D721Med (cell line): ENCODE measurements around the gene KCNAB2.

ENCODE experiments used
- DNase-seq: peaks from one replicate; pipeline ENCODE4 v3.0.0; 2011; ENCODE audit warnings: low spot score; ENCODE audit not compliant: insufficient read length
- FAIRE-seq: peaks from 2 replicates; lab custom pipeline; 2011; peaks lifted over from hg19 to GRCh38; lab: Jason Lieb, UNC
- TF ChIP-seq, protein P1 (sequence below): IDR thresholded peaks from 2 replicates; pipeline ENCODE4 v1.5.1; 2012; ENCODE audit warnings: mild to moderate bottlenecking, control low read depth; ENCODE audit not compliant: insufficient read depth; ENCODE audit errors: missing control alignments

Gene KCNAB2

DNA sequence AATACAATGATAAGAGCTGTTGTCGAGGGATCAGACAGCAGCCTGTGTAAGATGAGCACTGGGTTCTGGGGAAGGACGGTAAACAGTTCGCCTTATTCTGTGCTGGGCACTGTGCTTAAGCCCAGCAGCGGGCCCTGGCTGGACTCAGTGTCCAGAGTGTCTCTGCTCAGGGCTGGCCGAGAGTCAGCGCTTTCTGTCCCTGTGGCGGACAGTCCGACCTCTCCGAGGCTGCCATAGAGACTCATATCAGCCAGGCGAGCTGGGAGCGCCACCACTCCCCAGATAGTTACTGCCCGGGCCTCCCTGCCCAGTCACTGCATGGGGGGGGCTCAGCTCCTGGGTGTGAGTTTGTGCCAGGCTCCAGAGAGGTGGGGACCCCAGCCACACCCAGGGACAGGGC, 38.8 kb upstream of the KCNAB2 start:
- FAIRE-seq, result no peak
- TF ChIP-seq, protein P1, sequence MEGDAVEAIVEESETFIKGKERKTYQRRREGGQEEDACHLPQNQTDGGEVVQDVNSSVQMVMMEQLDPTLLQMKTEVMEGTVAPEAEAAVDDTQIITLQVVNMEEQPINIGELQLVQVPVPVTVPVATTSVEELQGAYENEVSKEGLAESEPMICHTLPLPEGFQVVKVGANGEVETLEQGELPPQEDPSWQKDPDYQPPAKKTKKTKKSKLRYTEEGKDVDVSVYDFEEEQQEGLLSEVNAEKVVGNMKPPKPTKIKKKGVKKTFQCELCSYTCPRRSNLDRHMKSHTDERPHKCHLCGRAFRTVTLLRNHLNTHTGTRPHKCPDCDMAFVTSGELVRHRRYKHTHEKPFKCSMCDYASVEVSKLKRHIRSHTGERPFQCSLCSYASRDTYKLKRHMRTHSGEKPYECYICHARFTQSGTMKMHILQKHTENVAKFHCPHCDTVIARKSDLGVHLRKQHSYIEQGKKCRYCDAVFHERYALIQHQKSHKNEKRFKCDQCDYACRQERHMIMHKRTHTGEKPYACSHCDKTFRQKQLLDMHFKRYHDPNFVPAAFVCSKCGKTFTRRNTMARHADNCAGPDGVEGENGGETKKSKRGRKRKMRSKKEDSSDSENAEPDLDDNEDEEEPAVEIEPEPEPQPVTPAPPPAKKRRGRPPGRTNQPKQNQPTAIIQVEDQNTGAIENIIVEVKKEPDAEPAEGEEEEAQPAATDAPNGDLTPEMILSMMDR, result no peak
- no peak for DNase-seq

DNA sequence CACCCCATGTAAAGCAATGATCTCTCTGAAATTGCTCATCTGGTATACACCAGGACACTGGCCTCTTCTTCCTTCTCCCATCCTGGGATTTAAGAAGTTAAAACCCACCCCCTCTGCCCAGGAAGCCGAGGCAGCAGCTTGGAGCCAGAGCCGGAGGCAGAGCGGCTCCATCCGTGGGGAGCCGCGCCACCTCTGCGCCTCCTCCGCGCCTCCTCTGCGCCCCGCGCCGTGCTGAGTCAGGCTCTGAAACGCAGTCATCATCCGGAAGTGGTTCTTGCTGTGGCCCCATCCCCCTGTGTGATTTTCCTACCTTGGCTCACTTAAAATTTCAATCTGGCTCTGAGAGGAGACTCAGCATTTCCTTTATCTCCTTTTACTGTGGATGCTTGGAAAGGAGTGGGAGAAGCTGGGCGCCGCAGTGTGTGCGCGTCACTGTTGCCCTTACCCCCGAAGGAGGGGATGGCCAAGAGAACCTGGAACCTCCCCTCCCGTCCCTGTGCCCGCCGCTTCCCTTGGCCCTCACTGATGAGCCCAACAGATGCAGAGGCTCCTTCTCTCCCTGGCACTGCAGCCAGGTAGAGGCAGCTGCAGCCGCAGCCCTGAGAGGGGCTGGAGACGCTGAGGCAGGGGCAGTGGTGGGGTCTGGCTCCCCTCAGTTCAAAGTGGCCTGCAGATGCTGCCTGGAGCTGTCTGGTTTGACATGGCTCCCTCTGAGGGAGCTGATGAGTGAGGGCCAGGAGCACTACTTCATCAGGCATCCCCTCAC, 38.2 kb upstream of the KCNAB2 start:
- TF ChIP-seq, protein P1, result no peak
- DNase-seq (no peak), FAIRE-seq (no peak)

DNA sequence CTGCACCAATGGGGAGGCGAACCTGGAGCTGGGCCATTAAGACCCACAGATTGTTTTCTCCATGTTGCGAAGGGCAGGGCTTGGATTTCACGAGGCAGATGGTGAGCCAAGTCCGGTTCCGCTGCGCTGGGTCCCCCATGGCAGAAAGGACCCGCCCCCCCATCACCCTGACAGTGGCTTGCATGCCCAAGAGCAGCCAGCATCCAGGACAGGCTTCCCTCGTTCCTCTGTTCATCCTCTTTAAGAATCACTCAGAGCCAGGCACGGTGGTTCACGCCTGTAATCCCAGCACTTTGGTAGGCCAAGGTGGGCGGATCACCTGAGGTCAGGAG, 37.6 kb upstream of the KCNAB2 start:
- TF ChIP-seq, protein P1, result no peak
- DNase-seq, result no peak
- FAIRE-seq, result no peak

DNA sequence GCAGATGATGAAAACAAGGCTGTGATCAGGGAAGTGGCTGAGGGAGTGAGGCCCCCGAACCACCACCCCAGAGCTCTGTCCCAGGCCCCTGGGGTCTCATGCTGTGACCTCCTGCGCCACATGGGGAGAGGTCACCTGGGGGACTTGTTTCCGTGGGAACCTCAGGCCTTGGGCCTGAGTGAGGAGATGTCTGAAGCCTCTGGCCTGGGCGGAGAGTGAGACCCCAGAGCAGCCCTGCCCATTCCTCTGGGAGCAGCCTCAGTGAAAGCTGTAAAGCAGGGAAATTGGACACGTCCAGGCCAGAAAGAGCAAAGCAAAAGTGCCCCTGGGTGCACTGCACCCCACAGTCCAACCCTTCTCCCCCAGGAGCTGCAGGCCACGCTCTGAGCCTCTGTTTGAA, 37.0 kb upstream of the KCNAB2 start:
- FAIRE-seq, result no peak

DNA sequence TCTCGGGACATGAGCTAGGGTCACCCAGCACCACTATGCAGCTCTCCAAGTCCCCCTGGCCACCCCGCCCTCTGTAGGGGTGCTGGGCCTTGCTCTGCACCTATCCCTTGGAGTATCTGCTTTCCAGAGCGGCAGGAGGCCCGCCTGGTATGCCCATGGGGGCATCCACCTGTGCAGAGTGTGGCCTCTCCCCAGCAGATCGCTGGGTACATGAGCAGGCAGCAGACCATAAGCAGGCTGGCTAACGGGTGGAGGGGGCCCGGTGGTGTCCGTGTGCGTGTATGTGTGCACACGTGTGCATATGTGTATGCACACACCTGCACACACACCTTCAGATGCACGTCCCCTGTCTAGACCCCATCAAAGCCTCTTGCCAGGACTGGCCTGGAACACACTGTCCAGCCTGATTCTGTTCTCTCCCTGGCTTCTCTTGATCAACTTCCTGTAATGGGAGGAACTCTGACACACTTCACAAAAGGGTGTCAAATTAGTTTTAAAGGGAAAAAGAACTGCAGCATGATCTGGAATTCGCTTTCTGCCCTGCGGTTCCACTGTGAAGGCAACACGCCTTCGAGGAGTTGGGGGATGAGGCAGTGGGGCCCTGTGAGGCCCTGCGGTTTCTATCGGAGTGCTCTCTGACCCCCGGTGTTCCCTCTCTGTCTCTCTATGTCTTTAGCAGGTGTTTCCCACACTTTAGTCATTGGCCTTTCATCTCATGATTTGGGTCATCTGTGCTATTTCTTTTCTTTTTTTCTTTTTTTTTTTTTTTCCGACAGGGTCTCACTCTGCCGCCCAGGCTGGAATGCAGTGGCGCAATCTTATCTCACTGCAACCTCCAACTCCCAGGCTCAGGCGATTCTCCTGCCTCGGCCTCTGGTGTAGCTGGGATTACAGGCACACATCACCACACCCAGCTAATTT, 36.3 kb upstream of the KCNAB2 start:
- DNase-seq (no peak), FAIRE-seq (no peak)
- TF ChIP-seq, protein P1, result no peak

More for the DNA sequence above, 37.0 kb upstream of the KCNAB2 start:
- DNase-seq, result no peak
- TF ChIP-seq, protein P1, result no peak

DNA sequence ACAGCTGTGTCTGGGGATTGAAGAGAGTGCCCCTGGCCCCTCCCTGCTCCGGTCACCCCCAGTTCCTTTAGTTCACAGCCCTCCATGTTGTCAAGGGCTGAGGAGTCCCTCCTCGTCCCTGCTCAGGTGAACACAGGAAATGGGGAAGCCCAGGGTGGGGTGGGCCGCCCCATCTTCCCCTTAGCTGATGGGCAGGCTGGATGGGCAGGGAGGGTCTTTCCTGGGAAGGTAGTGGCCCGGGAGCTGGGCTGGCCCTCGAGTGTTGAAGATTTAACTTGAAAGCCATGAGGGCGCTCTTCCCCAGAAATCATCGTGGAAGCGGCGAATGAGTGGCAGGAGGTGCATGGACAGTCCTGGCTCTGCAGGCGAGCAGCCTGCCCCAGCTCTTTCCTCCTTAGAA, 35.1 kb upstream of the KCNAB2 start:
- FAIRE-seq (no peak), DNase-seq (no peak)
- TF ChIP-seq, protein P1, result no peak
